ENCODE results near the gene LRRC46.

LRRC46 gene

GRCh38 chr17:47836601-47837000, 5.1 kb downstream of the LRRC46 start:
- DNase-seq (ENCODE audit: extremely low spot score), result no peak
- ChIA-PET CTCF (interaction anchor here (1.3 to 4.2 kb wide), 4 partner anchors 13 to 182 kb away, joined by 3 to 35 read pairs (median 4); partner anchors contain the start of gene CDK5RAP3), POLR2A (no interaction called here)
- TF ChIP-seq CTCF (IDR thresholded peaks at IDR 0.05; ENCODE audit: control extremely low read depth, extremely low read depth, low read depth, missing control alignments), result no peak

GRCh38 chr17:47837401-47838039, 6.0 kb downstream of the LRRC46 start:
- DNase-seq (ENCODE audit: extremely low spot score), result no peak
- POLR2A ChIA-PET, result no interaction called here
- TF ChIP-seq CTCF (IDR thresholded peaks at IDR 0.05; ENCODE audit: control extremely low read depth, extremely low read depth, low read depth, missing control alignments), result no peak
- CTCF ChIA-PET, result interaction anchor here (0.9 to 4.2 kb wide), 5 partner anchors 8 to 181 kb away, joined by 3 to 35 read pairs (median 3); partner anchors contain the start of gene CDK5RAP3

- no peak for TF ChIP-seq CTCF (IDR thresholded peaks at IDR 0.05; ENCODE audit: control extremely low read depth, extremely low read depth, low read depth, missing control alignments)
- ChIA-PET POLR2A (no interaction called here), CTCF (interaction anchor here (1.4 to 25.0 kb wide), 3 partner anchors 16 to 179 kb away, joined by 6 to 687 read pairs (median 20); partner anchors contain the start of genes OSBPL7 and SP2)
- DNase-seq (ENCODE audit: extremely low spot score), result no peak
Measured at GRCh38 chr17:47838636-47839035, 7.2 kb downstream of the LRRC46 start.

GRCh38 chr17:47839071-47839470, 7.6 kb downstream of the LRRC46 start:
- ChIA-PET POLR2A (no interaction called here), CTCF (interaction anchor here (0.7 to 25.0 kb wide), 4 partner anchors 16 to 179 kb away, joined by 3 to 687 read pairs (median 13); partner anchors contain the start of genes OSBPL7 and SP2)
- no peak for DNase-seq (ENCODE audit: extremely low spot score)
- no peak for TF ChIP-seq CTCF (IDR thresholded peaks at IDR 0.05; ENCODE audit: control extremely low read depth, extremely low read depth, low read depth, missing control alignments)

- no peak for TF ChIP-seq CTCF (IDR thresholded peaks at IDR 0.05; ENCODE audit: control extremely low read depth, extremely low read depth, low read depth, missing control alignments)
- ChIA-PET POLR2A (no interaction called here), CTCF (interaction anchor here (0.6 to 25.0 kb wide), 24 partner anchors 10 to 190 kb away, joined by 3 to 687 read pairs (median 4); partner anchors contain the start of genes CDK5RAP3, KPNB1, LRRC46 and MRPL10)
- DNase-seq (ENCODE audit: extremely low spot score), result no peak
Measured at GRCh38 chr17:47840001-47840741, 8.7 kb downstream of the LRRC46 start.

GRCh38 chr17:47840742-47841487, 9.4 kb downstream of the LRRC46 start, which contains the start of gene SCRN2:
Gene SCRN2 (minus strand): TSS chr17:47841273. CDS start chr17:47840843, 430 bp downstream.
- CTCF ChIA-PET, result interaction anchor here (0.7 to 25.0 kb wide), 30 partner anchors 11 to 194 kb away, joined by 3 to 687 read pairs (median 4); partner anchors contain the start of genes CDK5RAP3, KPNB1, LRRC46 and MRPL10
- POLR2A ChIA-PET, result no interaction called here
- TF ChIP-seq CTCF (IDR thresholded peaks at IDR 0.05; ENCODE audit: control extremely low read depth, extremely low read depth, low read depth, missing control alignments), result peak; percentile 95
- DNase-seq (ENCODE audit: extremely low spot score), result peak; percentile 93

Measured in GM10248 (cell line).